ENCODE results near the gene THAP3.
"Not testable (repeated sequence)": the region's sequence is repeated elsewhere in the genome, so short reads cannot be mapped to it uniquely, and the experiment has no call there.

THAP3 gene

GRCh38 chr1:6657138-6657537, 32.5 kb downstream of the THAP3 start:
- H3K4me3 ChIP-seq (ENCODE audit: insufficient read depth, low read depth, low read length): no peak overlapping the region
- no peaks in the 10 kb centered on the region for H3K9me3 ChIP-seq (ENCODE audit: control insufficient read depth, low read length)
- H3K27ac ChIP-seq (ENCODE audit: insufficient read depth, low read depth, low read length, poor library complexity, severe bottlenecking): no peak overlapping the region
- H3K27me3 ChIP-seq (ENCODE audit: control insufficient read depth, insufficient read depth, low read length, poor library complexity, severe bottlenecking): no peaks in the 10 kb centered on the region
- peaks cover 17% of the 10 kb centered on the region for H3K36me3 ChIP-seq (ENCODE audit: control insufficient read depth, insufficient read depth, low read length)
- 95 to 96% methylated on average over 6 of the region's 6 CpGs for WGBS, 2 experiments
- H3K4me1 ChIP-seq (ENCODE audit: control insufficient read depth, insufficient read depth, low read length): no peaks in the 10 kb centered on the region

GRCh38 chr1:6658359-6659060, 33.8 kb downstream of the THAP3 start:
- H3K36me3 ChIP-seq (ENCODE audit: control insufficient read depth, insufficient read depth, low read length): peaks cover 5% of the 10 kb centered on the region
- H3K4me1 ChIP-seq (ENCODE audit: control insufficient read depth, insufficient read depth, low read length): no peaks in the 10 kb centered on the region
- H3K9me3 ChIP-seq (ENCODE audit: control insufficient read depth, low read length): no peaks in the 10 kb centered on the region
- no peak overlapping the region for H3K27ac ChIP-seq (ENCODE audit: insufficient read depth, low read depth, low read length, poor library complexity, severe bottlenecking)
- H3K4me3 ChIP-seq (ENCODE audit: insufficient read depth, low read depth, low read length): no peak overlapping the region
- WGBS, 2 experiments: 92 to 97% methylated on average over 4 to 5 of the region's 5 CpGs
- H3K27me3 ChIP-seq (ENCODE audit: control insufficient read depth, insufficient read depth, low read length, poor library complexity, severe bottlenecking): no peaks in the 10 kb centered on the region

GRCh38 chr1:6660415-6661049, 35.9 kb downstream of the THAP3 start:
- Histone ChIP-seq H3K27ac (ENCODE audit: insufficient read depth, low read depth, low read length, poor library complexity, severe bottlenecking) (no peak overlapping the region), H3K36me3 (ENCODE audit: control insufficient read depth, insufficient read depth, low read length) (peaks cover 5% of the 10 kb centered on the region), H3K4me3 (ENCODE audit: insufficient read depth, low read depth, low read length) (no peak overlapping the region), H3K4me1 (ENCODE audit: control insufficient read depth, insufficient read depth, low read length) (no peaks in the 10 kb centered on the region), H3K9me3 (ENCODE audit: control insufficient read depth, low read length) (no peaks in the 10 kb centered on the region), H3K27me3 (ENCODE audit: control insufficient read depth, insufficient read depth, low read length, poor library complexity, severe bottlenecking) (no peaks in the 10 kb centered on the region)
- 90 to 94% methylated on average over 6 of the region's 7 CpGs for WGBS, 2 experiments

- H3K27me3 ChIP-seq (ENCODE audit: control insufficient read depth, insufficient read depth, low read length, poor library complexity, severe bottlenecking); H3K4me1 ChIP-seq (ENCODE audit: control insufficient read depth, insufficient read depth, low read length); H3K4me3 ChIP-seq (ENCODE audit: insufficient read depth, low read depth, low read length); H3K9me3 ChIP-seq (ENCODE audit: control insufficient read depth, low read length); H3K27ac ChIP-seq (ENCODE audit: insufficient read depth, low read depth, low read length, poor library complexity, severe bottlenecking): not testable (repeated sequence)
- 94 to 96% methylated on average over 7 of the region's 7 CpGs for WGBS, 2 experiments
- H3K36me3 ChIP-seq (ENCODE audit: control insufficient read depth, insufficient read depth, low read length): peaks cover 11% of the 10 kb centered on the region
Observed at GRCh38 chr1:6662468-6662867, 37.8 kb downstream of the THAP3 start.

- Histone ChIP-seq H3K36me3 (ENCODE audit: control insufficient read depth, insufficient read depth, low read length) (peaks cover 12% of the 10 kb centered on the region), H3K4me3 (ENCODE audit: insufficient read depth, low read depth, low read length) (no peak overlapping the region), H3K9me3 (ENCODE audit: control insufficient read depth, low read length) (no peaks in the 10 kb centered on the region), H3K27ac (ENCODE audit: insufficient read depth, low read depth, low read length, poor library complexity, severe bottlenecking) (no peak overlapping the region), H3K4me1 (ENCODE audit: control insufficient read depth, insufficient read depth, low read length) (no peaks in the 10 kb centered on the region), H3K27me3 (ENCODE audit: control insufficient read depth, insufficient read depth, low read length, poor library complexity, severe bottlenecking) (no peaks in the 10 kb centered on the region)
- WGBS, 2 experiments: 93 to 95% methylated on average over 5 of the region's 5 CpGs
Observed at GRCh38 chr1:6666696-6667095, 42.0 kb downstream of the THAP3 start.

- no peaks in the 10 kb centered on the region for H3K9me3 ChIP-seq (ENCODE audit: control insufficient read depth, low read length)
- H3K27ac ChIP-seq (ENCODE audit: insufficient read depth, low read depth, low read length, poor library complexity, severe bottlenecking): no peak overlapping the region
- H3K4me3 ChIP-seq (ENCODE audit: insufficient read depth, low read depth, low read length): no peak overlapping the region
- peaks cover 13% of the 10 kb centered on the region for H3K36me3 ChIP-seq (ENCODE audit: control insufficient read depth, insufficient read depth, low read length)
- H3K27me3 ChIP-seq (ENCODE audit: control insufficient read depth, insufficient read depth, low read length, poor library complexity, severe bottlenecking): no peaks in the 10 kb centered on the region
- H3K4me1 ChIP-seq (ENCODE audit: control insufficient read depth, insufficient read depth, low read length): no peaks in the 10 kb centered on the region
- 95 to 96% methylated on average over 6 of the region's 6 CpGs for WGBS, 2 experiments
Observed at GRCh38 chr1:6667139-6667538, 42.5 kb downstream of the THAP3 start.

GRCh38 chr1:6668503-6668902, 43.8 kb downstream of the THAP3 start:
- Histone ChIP-seq H3K9me3 (ENCODE audit: control insufficient read depth, low read length) (no peaks in the 10 kb centered on the region), H3K36me3 (ENCODE audit: control insufficient read depth, insufficient read depth, low read length) (peaks cover 17% of the 10 kb centered on the region), H3K4me3 (ENCODE audit: insufficient read depth, low read depth, low read length) (no peak overlapping the region), H3K4me1 (ENCODE audit: control insufficient read depth, insufficient read depth, low read length) (no peaks in the 10 kb centered on the region), H3K27ac (ENCODE audit: insufficient read depth, low read depth, low read length, poor library complexity, severe bottlenecking) (no peak overlapping the region), H3K27me3 (ENCODE audit: control insufficient read depth, insufficient read depth, low read length, poor library complexity, severe bottlenecking) (no peaks in the 10 kb centered on the region)
- 93 to 95% methylated on average over 8 to 9 of the region's 9 CpGs for WGBS, 2 experiments

GRCh38 chr1:6672558-6672957, 47.9 kb downstream of the THAP3 start:
- no peaks in the 10 kb centered on the region for H3K4me1 ChIP-seq (ENCODE audit: control insufficient read depth, insufficient read depth, low read length)
- H3K27ac ChIP-seq (ENCODE audit: insufficient read depth, low read depth, low read length, poor library complexity, severe bottlenecking): no peak overlapping the region
- no peak overlapping the region for H3K4me3 ChIP-seq (ENCODE audit: insufficient read depth, low read depth, low read length)
- H3K36me3 ChIP-seq (ENCODE audit: control insufficient read depth, insufficient read depth, low read length): peaks cover 21% of the 10 kb centered on the region
- WGBS, 2 experiments: 92 to 94% methylated on average over 2 of the region's 2 CpGs
- H3K27me3 ChIP-seq (ENCODE audit: control insufficient read depth, insufficient read depth, low read length, poor library complexity, severe bottlenecking): no peaks in the 10 kb centered on the region
- no peaks in the 10 kb centered on the region for H3K9me3 ChIP-seq (ENCODE audit: control insufficient read depth, low read length)

- Histone ChIP-seq H3K9me3 (ENCODE audit: control insufficient read depth, low read length) (no peaks in the 10 kb centered on the region), H3K27me3 (ENCODE audit: control insufficient read depth, insufficient read depth, low read length, poor library complexity, severe bottlenecking) (no peaks in the 10 kb centered on the region), H3K4me3 (ENCODE audit: insufficient read depth, low read depth, low read length) (no peak overlapping the region), H3K4me1 (ENCODE audit: control insufficient read depth, insufficient read depth, low read length) (no peaks in the 10 kb centered on the region), H3K27ac (ENCODE audit: insufficient read depth, low read depth, low read length, poor library complexity, severe bottlenecking) (no peak overlapping the region), H3K36me3 (ENCODE audit: control insufficient read depth, insufficient read depth, low read length) (peaks cover 34% of the 10 kb centered on the region)
- 91 to 96% methylated on average over 4 to 5 of the region's 5 CpGs for WGBS, 2 experiments
Observed at GRCh38 chr1:6673816-6674398, 49.2 kb downstream of the THAP3 start.

GRCh38 chr1:6674771-6675170, 50.1 kb downstream of the THAP3 start:
- Histone ChIP-seq H3K27me3 (ENCODE audit: control insufficient read depth, insufficient read depth, low read length, poor library complexity, severe bottlenecking) (no peaks in the 10 kb centered on the region), H3K4me3 (ENCODE audit: insufficient read depth, low read depth, low read length) (no peak overlapping the region), H3K9me3 (ENCODE audit: control insufficient read depth, low read length) (no peaks in the 10 kb centered on the region), H3K27ac (ENCODE audit: insufficient read depth, low read depth, low read length, poor library complexity, severe bottlenecking) (no peak overlapping the region), H3K4me1 (ENCODE audit: control insufficient read depth, insufficient read depth, low read length) (no peaks in the 10 kb centered on the region), H3K36me3 (ENCODE audit: control insufficient read depth, insufficient read depth, low read length) (peaks cover 35% of the 10 kb centered on the region)
- 100% methylated on average over 1 of the region's 1 CpG; no CpG with 5 or more reads in 1 of the 2 experiments for WGBS, 2 experiments
